SK-N-MC (cell line): ENCODE measurements around the gene REXO4.

Experiments used
- EZH2 ChIP-seq: fragments of 200-600 bp; sonication (generic); IDR thresholded peaks from one replicate; pipeline ENCODE4 v1.6.1; 2017; ENCODE audit warnings: antibody characterized with exemption
- POLR2AphosphoS5 ChIP-seq: IDR thresholded peaks from 2 replicates; pipeline ENCODE4 v1.6.1; 2012; ENCODE audit warnings: mild to moderate bottlenecking, low read depth, low read length, borderline replicate concordance

DNA sequence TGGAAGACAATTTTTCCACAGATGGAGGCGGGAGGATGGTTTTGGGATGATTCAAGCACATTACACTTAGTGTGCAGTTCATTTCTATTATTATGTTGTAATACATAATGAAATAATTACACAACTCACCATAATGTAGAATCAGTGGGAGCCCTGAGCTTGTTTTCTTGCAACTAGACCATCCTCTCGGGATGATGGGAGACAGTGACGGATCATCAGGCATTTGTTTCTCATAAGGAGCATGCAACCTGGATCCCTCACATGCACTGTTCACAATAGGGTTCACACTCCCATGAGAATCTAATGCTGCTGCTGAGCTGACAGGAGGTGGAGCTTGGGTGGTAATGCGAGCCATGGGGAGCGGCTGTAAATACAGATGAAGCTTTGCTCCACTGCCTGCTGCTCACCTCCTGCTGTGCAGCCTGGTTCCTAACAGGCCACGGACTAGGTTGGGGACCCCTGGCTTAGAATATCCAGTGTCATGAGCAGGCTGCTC, 40.0 kb downstream of the REXO4 start:
- TF ChIP-seq EZH2 (no peak), POLR2AphosphoS5 (no peak)
